ENCODE data around the gene INA. TPM values are rescaled to one million over a fixed set of nuclear protein-coding genes. Genes with fewer than 3 reads are reported as not detected.

The INA gene
- total RNA-seq, 1 experiment from 2014 or later: not detected

DNA sequence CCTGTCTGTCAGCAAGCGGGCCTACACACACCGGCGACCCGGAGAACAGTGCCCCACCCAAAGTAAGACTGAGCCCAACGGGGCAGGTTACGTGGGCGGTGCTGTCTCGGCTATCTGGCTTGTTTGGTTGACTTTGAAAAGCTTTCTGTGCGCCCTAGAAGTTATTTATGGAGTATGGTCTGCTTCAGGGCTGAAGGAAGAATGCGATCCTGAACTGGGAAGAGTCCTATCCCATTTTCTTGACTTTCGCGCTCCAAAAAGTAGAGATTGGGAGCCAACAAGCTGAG is 1.5 kb downstream of the INA start:
- TF ChIP-seq CEBPB (IDR thresholded peaks at IDR 0.05; ENCODE audit: low read depth): no peak
- TF ChIP-seq EGR1 (IDR thresholded peaks at IDR 0.05; ENCODE audit: low read depth): no peak
- TF ChIP-seq JUND (IDR thresholded peaks at IDR 0.05): no peak
- TF ChIP-seq, protein P1, sequence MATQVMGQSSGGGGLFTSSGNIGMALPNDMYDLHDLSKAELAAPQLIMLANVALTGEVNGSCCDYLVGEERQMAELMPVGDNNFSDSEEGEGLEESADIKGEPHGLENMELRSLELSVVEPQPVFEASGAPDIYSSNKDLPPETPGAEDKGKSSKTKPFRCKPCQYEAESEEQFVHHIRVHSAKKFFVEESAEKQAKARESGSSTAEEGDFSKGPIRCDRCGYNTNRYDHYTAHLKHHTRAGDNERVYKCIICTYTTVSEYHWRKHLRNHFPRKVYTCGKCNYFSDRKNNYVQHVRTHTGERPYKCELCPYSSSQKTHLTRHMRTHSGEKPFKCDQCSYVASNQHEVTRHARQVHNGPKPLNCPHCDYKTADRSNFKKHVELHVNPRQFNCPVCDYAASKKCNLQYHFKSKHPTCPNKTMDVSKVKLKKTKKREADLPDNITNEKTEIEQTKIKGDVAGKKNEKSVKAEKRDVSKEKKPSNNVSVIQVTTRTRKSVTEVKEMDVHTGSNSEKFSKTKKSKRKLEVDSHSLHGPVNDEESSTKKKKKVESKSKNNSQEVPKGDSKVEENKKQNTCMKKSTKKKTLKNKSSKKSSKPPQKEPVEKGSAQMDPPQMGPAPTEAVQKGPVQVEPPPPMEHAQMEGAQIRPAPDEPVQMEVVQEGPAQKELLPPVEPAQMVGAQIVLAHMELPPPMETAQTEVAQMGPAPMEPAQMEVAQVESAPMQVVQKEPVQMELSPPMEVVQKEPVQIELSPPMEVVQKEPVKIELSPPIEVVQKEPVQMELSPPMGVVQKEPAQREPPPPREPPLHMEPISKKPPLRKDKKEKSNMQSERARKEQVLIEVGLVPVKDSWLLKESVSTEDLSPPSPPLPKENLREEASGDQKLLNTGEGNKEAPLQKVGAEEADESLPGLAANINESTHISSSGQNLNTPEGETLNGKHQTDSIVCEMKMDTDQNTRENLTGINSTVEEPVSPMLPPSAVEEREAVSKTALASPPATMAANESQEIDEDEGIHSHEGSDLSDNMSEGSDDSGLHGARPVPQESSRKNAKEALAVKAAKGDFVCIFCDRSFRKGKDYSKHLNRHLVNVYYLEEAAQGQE (IDR thresholded peaks at IDR 0.05; ENCODE audit: low read depth): no peak
- TF ChIP-seq, protein P2, sequence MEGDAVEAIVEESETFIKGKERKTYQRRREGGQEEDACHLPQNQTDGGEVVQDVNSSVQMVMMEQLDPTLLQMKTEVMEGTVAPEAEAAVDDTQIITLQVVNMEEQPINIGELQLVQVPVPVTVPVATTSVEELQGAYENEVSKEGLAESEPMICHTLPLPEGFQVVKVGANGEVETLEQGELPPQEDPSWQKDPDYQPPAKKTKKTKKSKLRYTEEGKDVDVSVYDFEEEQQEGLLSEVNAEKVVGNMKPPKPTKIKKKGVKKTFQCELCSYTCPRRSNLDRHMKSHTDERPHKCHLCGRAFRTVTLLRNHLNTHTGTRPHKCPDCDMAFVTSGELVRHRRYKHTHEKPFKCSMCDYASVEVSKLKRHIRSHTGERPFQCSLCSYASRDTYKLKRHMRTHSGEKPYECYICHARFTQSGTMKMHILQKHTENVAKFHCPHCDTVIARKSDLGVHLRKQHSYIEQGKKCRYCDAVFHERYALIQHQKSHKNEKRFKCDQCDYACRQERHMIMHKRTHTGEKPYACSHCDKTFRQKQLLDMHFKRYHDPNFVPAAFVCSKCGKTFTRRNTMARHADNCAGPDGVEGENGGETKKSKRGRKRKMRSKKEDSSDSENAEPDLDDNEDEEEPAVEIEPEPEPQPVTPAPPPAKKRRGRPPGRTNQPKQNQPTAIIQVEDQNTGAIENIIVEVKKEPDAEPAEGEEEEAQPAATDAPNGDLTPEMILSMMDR (IDR thresholded peaks at IDR 0.05 in 2 of 3, conservative IDR thresholded peaks at IDR 0.05 in 1 of 3; ENCODE audit: borderline replicate concordance in 1 of 3, insufficient read depth in 1 of 3, low read depth in 2 of 3, low read length in 2 of 3): no peak
- TF ChIP-seq TCF7L2 (IDR thresholded peaks at IDR 0.05; ENCODE audit: borderline replicate concordance, extremely low read depth, insufficient read depth, insufficient read length): no peak
- TF ChIP-seq YY1 (IDR thresholded peaks at IDR 0.05; ENCODE audit: extremely low read depth, insufficient replicate concordance, low read depth, low read length): no peak
- peaks cover 42% of the 10 kb centered on the region for H3K27me3 ChIP-seq (ENCODE audit: insufficient read depth, low read length)
- no peak overlapping the region for H3K9ac ChIP-seq (ENCODE audit: low read length)
- no peak overlapping the region for H3K4me3 ChIP-seq (replicated peaks in 1 of 2; ENCODE audit: low read depth in 1 of 2, low read length in 2 of 2)
- intact Hi-C loops (cut with micrococcal nuclease): no loop called here
- RAD21 ChIA-PET (ENCODE audit: low non-redundant PET in 1 of 2, low total read pairs in 2 of 2, uncharacterized antibody in 2 of 2, unreplicated experiment in 2 of 2): no interaction called here
- no peaks in the 10 kb centered on the region for H3K79me2 ChIP-seq (ENCODE audit: insufficient read depth, low read length)
- H3K9me3 ChIP-seq (ENCODE audit: control insufficient read depth in 1 of 2, insufficient read depth in 1 of 2, low read depth in 1 of 2, low read length in 2 of 2): no peaks in the 10 kb centered on the region
- peaks cover 3 to 5% of the 10 kb centered on the region in 2 experiments for H3K4me1 ChIP-seq (ENCODE audit: control insufficient read depth in 1 of 2, insufficient read depth in 2 of 2, low read length in 2 of 2)
- no peak overlapping the region for H3K27ac ChIP-seq (ENCODE audit: low read depth, low read length)
- H3K9me2 ChIP-seq (ENCODE audit: insufficient read depth): no peaks in the 10 kb centered on the region
- POLR2A ChIA-PET: no interaction called here
- H3K4me2 ChIP-seq (ENCODE audit: low read length): no peak overlapping the region
- no peaks in the 10 kb centered on the region for H4K20me1 ChIP-seq (ENCODE audit: insufficient read depth)
- no peak overlapping the region for H2AFZ ChIP-seq (ENCODE audit: low read depth, low read length, poor library complexity, severe bottlenecking)
- no TSS peak for BruUV-seq (replicated peaks)
- ATAC-seq (no peak), DNase-seq (ENCODE audit: low read depth, low spot score) (no peak)
- CTCF ChIA-PET: no interaction called here
- H3K36me3 ChIP-seq (ENCODE audit: control insufficient read depth in 1 of 2, insufficient read depth in 2 of 2, low read length in 2 of 2): no peaks in the 10 kb centered on the region

Measured in HCT116 (cell line).